Prostate gland (tissue), 2 donors: ENCODE results near the gene GPR183. TPM values are rescaled to one million over a fixed set of nuclear protein-coding genes. Genes with fewer than 3 reads are reported as not detected.

Source experiments
- DNase-seq: peaks from one replicate; pipeline ENCODE4 v3.0.0-alpha.2; 2019; ENCODE audit warnings: low spot score
- H3K27ac ChIP-seq, 2 donors: fragments of 200-600 bp; sonication (generic); 2 replicates each; pipeline ENCODE4 v1.5.1; 2017 to 2019
- H3K27me3 ChIP-seq: fragments of 200-600 bp; sonication (generic); replicated peaks from 2 replicates; pipeline ENCODE4 v1.5.1; 2019; ENCODE audit not compliant: insufficient read depth
- H3K36me3 ChIP-seq, 2 donors: fragments of 200-600 bp; sonication (generic); 1 replicate in 1 of 2; 2 replicates in 1 of 2; pipeline versions ENCODE4 v1.5.1 to v1.8.1; 2017 to 2019
- H3K4me1 ChIP-seq: fragments of 200-600 bp; sonication (generic); replicated peaks from 2 replicates; pipeline ENCODE4 v1.5.1; 2019
- H3K4me3 ChIP-seq, 2 donors: fragments of 200-600 bp; sonication (generic); 2 replicates each; pipeline ENCODE4 v1.5.1; 2017 to 2019
- H3K9me3 ChIP-seq: fragments of 200-600 bp; sonication (generic); 2 replicates; pipeline ENCODE4 v1.5.1; 2017
- POLR2A ChIP-seq: fragments of 450-650 bp; IDR thresholded peaks from one replicate; pipeline ENCODE4 v1.6.1; 2016; ENCODE audit warnings: antibody characterized with exemption, mild to moderate bottlenecking
- POLR2AphosphoS5 ChIP-seq: sonication (generic); formaldehyde crosslinking; IDR thresholded peaks from one replicate; pipeline ENCODE4 v1.6.1; 2017; ENCODE audit warnings: antibody characterized with exemption
- WGBS: methylation state at CpG from one replicate; pipeline ENCODE4 v1.1.5; 2018; 5-methylcytosine and 5-hydroxymethylcytosine counted together
- intact Hi-C: fragments of 100-400 bp; cut with DNase I; formaldehyde crosslinking; loops from one replicate; pipeline ENCODE4 v1.14.2; 2022
- total RNA-seq, 2 donors: library from RNA; depleted of rRNA; stranded (reverse); fragments of >200 nt; gene quantifications; one replicate each; pipeline ENCODE4 v1.1.0, GENCODE V29; 2016
- TF ChIP-seq, protein P1 (sequence below), 4 experiments: fragments of 200-600 bp in 2 of 4; fragments of 450-650 bp in 2 of 4; sonication (generic) in 2 of 4; IDR thresholded peaks; 1 replicate in 3 of 4; 2 replicates in 1 of 4; pipeline ENCODE4 v1.5.1; 2016 to 2019; ENCODE audit warnings: antibody characterized with exemption in 4 of 4, mild to moderate bottlenecking in 2 of 4, moderate library complexity in 2 of 4

Gene GPR183
- total RNA-seq, 2 donors from 2014 or later, result 2.6 to 3.8 TPM

- intact Hi-C loops, result no loop called here
- no peak for DNase-seq
- WGBS, result 81% methylated on average over 4 of the region's 4 CpGs
These were observed 29.6 kb downstream of the GPR183 start for GRCh38 chr13:99277629-99278028.

GRCh38 chr13:99276706-99277105, 30.5 kb downstream of the GPR183 start:
- no peak for TF ChIP-seq POLR2A
- intact Hi-C loops, result no loop called here
- H3K27me3 ChIP-seq, result no peaks in the 10 kb centered on the region
- WGBS, result 94% methylated on average over 2 of the region's 2 CpGs
- no peaks in the 10 kb centered on the region for H3K4me1 ChIP-seq
- no peak overlapping the region for H3K4me3 ChIP-seq
- H3K9me3 ChIP-seq, result no peaks in the 10 kb centered on the region
- no peaks in the 10 kb centered on the region for H3K36me3 ChIP-seq
- H3K27ac ChIP-seq, result no peak overlapping the region
- DNase-seq, result no peak

More at GRCh38 chr13:99277629-99278028, 29.6 kb downstream of the GPR183 start:
- TF ChIP-seq, protein P1, sequence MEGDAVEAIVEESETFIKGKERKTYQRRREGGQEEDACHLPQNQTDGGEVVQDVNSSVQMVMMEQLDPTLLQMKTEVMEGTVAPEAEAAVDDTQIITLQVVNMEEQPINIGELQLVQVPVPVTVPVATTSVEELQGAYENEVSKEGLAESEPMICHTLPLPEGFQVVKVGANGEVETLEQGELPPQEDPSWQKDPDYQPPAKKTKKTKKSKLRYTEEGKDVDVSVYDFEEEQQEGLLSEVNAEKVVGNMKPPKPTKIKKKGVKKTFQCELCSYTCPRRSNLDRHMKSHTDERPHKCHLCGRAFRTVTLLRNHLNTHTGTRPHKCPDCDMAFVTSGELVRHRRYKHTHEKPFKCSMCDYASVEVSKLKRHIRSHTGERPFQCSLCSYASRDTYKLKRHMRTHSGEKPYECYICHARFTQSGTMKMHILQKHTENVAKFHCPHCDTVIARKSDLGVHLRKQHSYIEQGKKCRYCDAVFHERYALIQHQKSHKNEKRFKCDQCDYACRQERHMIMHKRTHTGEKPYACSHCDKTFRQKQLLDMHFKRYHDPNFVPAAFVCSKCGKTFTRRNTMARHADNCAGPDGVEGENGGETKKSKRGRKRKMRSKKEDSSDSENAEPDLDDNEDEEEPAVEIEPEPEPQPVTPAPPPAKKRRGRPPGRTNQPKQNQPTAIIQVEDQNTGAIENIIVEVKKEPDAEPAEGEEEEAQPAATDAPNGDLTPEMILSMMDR (IDR thresholded peaks at IDR 0.05), result no peak
- no peak for TF ChIP-seq POLR2AphosphoS5
- no peak for TF ChIP-seq POLR2A
- Histone ChIP-seq H3K36me3 (no peaks in the 10 kb centered on the region), H3K27ac (no peak overlapping the region), H3K4me1 (no peaks in the 10 kb centered on the region), H3K4me3 (no peak overlapping the region), H3K9me3 (no peaks in the 10 kb centered on the region), H3K27me3 (no peaks in the 10 kb centered on the region)

DNA sequence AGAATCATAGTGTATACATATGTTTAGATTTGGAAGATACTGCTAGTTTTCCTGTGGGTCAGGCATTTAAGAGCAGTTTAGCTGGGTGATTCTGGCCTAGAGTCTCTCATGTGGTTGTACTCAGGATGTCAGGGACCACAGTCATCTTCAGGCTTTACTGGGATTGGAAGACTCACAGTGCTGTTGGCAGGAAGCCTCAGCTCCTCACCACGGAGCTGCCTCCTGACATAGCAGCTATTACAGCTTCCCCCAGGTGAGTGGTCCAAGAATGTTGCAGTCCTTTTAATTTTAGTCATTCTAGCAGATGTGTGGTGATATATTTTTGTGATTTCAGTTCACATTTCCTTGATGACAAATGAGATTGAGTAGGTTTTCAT, 32.1 kb downstream of the GPR183 start:
- intact Hi-C loops, result no loop called here
- 25% methylated on average over 1 of the region's 1 CpG for WGBS
- DNase-seq, result no peak
- no peaks in the 10 kb centered on the region for H3K36me3 ChIP-seq
- H3K9me3 ChIP-seq, result no peaks in the 10 kb centered on the region
- H3K27me3 ChIP-seq, result no peaks in the 10 kb centered on the region
- H3K4me1 ChIP-seq, result no peaks in the 10 kb centered on the region
- no peak overlapping the region for H3K27ac ChIP-seq
- TF ChIP-seq, protein P1 (IDR thresholded peaks at IDR 0.05), result no peak
- no peak for TF ChIP-seq POLR2AphosphoS5
- no peak for TF ChIP-seq POLR2A
- H3K4me3 ChIP-seq, result no peak overlapping the region

GRCh38 chr13:99273128-99273527, 34.1 kb downstream of the GPR183 start:
- TF ChIP-seq, protein P1 (IDR thresholded peaks at IDR 0.05), result no peak
- TF ChIP-seq POLR2A (no peak), POLR2AphosphoS5 (no peak)
- no peak for DNase-seq

GRCh38 chr13:99272481-99272880, 34.7 kb downstream of the GPR183 start:
- Histone ChIP-seq H3K4me3 (no peak overlapping the region), H3K9me3 (no peaks in the 10 kb centered on the region), H3K27ac (no peak overlapping the region), H3K36me3 (no peaks in the 10 kb centered on the region), H3K27me3 (no peaks in the 10 kb centered on the region), H3K4me1 (no peaks in the 10 kb centered on the region)
- TF ChIP-seq, protein P1 (IDR thresholded peaks at IDR 0.05), result no peak
- TF ChIP-seq POLR2A (no peak), POLR2AphosphoS5 (no peak)
- no peak for DNase-seq
- intact Hi-C loops, result no loop called here
- WGBS, result 100% methylated on average over 2 of the region's 2 CpGs

More at GRCh38 chr13:99273128-99273527, 34.1 kb downstream of the GPR183 start:
- Histone ChIP-seq H3K4me1 (no peaks in the 10 kb centered on the region), H3K4me3 (no peak overlapping the region), H3K36me3 (no peaks in the 10 kb centered on the region), H3K27ac (no peak overlapping the region), H3K9me3 (no peaks in the 10 kb centered on the region), H3K27me3 (no peaks in the 10 kb centered on the region)
- intact Hi-C loops, result no loop called here
- 95% methylated on average over 2 of the region's 2 CpGs for WGBS
